Ammon's horn (tissue), 1 donor: Measurements from ENCODE around the gene CDYL2.

Experiments used
- DNase-seq: peaks from one replicate; pipeline ENCODE4 v3.0.0-alpha.2; 2016; ENCODE audit warnings: low spot score

CDYL2 gene

GRCh38 chr16:80594756-80595155 is 209.6 kb downstream of the CDYL2 start:
- DNase-seq = no peak

- no peak for DNase-seq
These were observed 212.1 kb downstream of the CDYL2 start for GRCh38 chr16:80592273-80592672.

GRCh38 chr16:80591071-80591915 is 213.1 kb downstream of the CDYL2 start:
- DNase-seq = no peak

GRCh38 chr16:80587071-80587470 is 217.3 kb downstream of the CDYL2 start:
- no peak for DNase-seq

GRCh38 chr16:80586476-80586875 is 217.9 kb downstream of the CDYL2 start:
- no peak for DNase-seq

- no peak for DNase-seq
These were observed 218.6 kb downstream of the CDYL2 start for GRCh38 chr16:80585764-80586163.

GRCh38 chr16:80583466-80583865 is 220.9 kb downstream of the CDYL2 start:
- peak; percentile 28 for DNase-seq

- DNase-seq = no peak
These were observed 224.1 kb downstream of the CDYL2 start for GRCh38 chr16:80580109-80580832.

- no peak for DNase-seq
These were observed 226.7 kb downstream of the CDYL2 start for GRCh38 chr16:80577485-80578280.

- no peak for DNase-seq
These were observed 228.0 kb downstream of the CDYL2 start for GRCh38 chr16:80576343-80576912.

GRCh38 chr16:80573700-80574120 is 230.7 kb downstream of the CDYL2 start:
- DNase-seq = no peak

- DNase-seq = no peak
These were observed 234.3 kb downstream of the CDYL2 start for GRCh38 chr16:80570106-80570478.

- DNase-seq = no peak
These were observed 234.8 kb downstream of the CDYL2 start for GRCh38 chr16:80569440-80570105.

GRCh38 chr16:80564394-80564793 is 240.0 kb downstream of the CDYL2 start:
- DNase-seq = no peak

- DNase-seq = no peak
These were observed 241.3 kb downstream of the CDYL2 start for GRCh38 chr16:80563066-80563465.

- DNase-seq = no peak
These were observed 245.0 kb downstream of the CDYL2 start for GRCh38 chr16:80559369-80559768.

- DNase-seq = no peak
These were observed 247.4 kb downstream of the CDYL2 start for GRCh38 chr16:80557037-80557436.

GRCh38 chr16:80556481-80556880 is 247.9 kb downstream of the CDYL2 start:
- no peak for DNase-seq

GRCh38 chr16:80554033-80554432 is 250.4 kb downstream of the CDYL2 start:
- no peak for DNase-seq

GRCh38 chr16:80552277-80552676 is 252.1 kb downstream of the CDYL2 start:
- no peak for DNase-seq
